Mucosa of stomach (tissue), 1 donor: Measurements from ENCODE around the gene TFG.
A peak's percentile ranks its signal among the peaks of the same experiment; 100 is the strongest.
"Not testable (repeated sequence)": the region's sequence is repeated elsewhere in the genome, so short reads cannot be mapped to it uniquely, and the experiment has no call there.

ENCODE experiments used
- H3K27me3 ChIP-seq: one replicate; pipeline ENCODE4 v1.7.0; 2013; ENCODE audit warnings: mild to moderate bottlenecking, low read length; ENCODE audit not compliant: control insufficient read depth, insufficient read depth
- H3K36me3 ChIP-seq: one replicate; pipeline ENCODE4 v1.7.0; 2013; ENCODE audit warnings: low read length; ENCODE audit not compliant: control insufficient read depth, insufficient read depth
- H3K4me1 ChIP-seq: one replicate; pipeline ENCODE4 v1.7.0; 2013; ENCODE audit warnings: mild to moderate bottlenecking, low read length; ENCODE audit not compliant: control insufficient read depth, insufficient read depth
- H3K4me3 ChIP-seq: one replicate; pipeline ENCODE4 v1.7.0; 2013; ENCODE audit warnings: low read length
- H3K9ac ChIP-seq: one replicate; pipeline ENCODE4 v1.7.0; 2013; ENCODE audit warnings: mild to moderate bottlenecking, low read length, moderate library complexity
- H3K9me3 ChIP-seq: one replicate; pipeline ENCODE4 v1.7.0; 2013; ENCODE audit warnings: mild to moderate bottlenecking, low read length, moderate library complexity; ENCODE audit not compliant: control insufficient read depth
- donor health status: Pancreatic carcinoma.

TFG gene

GRCh38 chr3:100708989-100709841, at the start of gene TFG:
TFG (plus strand) TSS chr3:100709494; CDS start chr3:100713686, 4,192 bp downstream.
- H3K27me3 ChIP-seq, result peaks cover 6% of the 10 kb centered on the region
- no peaks in the 10 kb centered on the region for H3K36me3 ChIP-seq
- no peaks in the 10 kb centered on the region for H3K9me3 ChIP-seq
- H3K4me1 ChIP-seq, result no peaks in the 10 kb centered on the region
- peak within 1 kb of the TSS; percentile 81 for H3K9ac ChIP-seq
- H3K4me3 ChIP-seq, result peak within 1 kb of the TSS; percentile 75

GRCh38 chr3:100661294-100661693, 48.0 kb upstream of the TFG start:
- not testable (repeated sequence) for H3K9me3 ChIP-seq, H3K4me3 ChIP-seq, H3K36me3 ChIP-seq, H3K27me3 ChIP-seq, H3K4me1 ChIP-seq, H3K9ac ChIP-seq

DNA sequence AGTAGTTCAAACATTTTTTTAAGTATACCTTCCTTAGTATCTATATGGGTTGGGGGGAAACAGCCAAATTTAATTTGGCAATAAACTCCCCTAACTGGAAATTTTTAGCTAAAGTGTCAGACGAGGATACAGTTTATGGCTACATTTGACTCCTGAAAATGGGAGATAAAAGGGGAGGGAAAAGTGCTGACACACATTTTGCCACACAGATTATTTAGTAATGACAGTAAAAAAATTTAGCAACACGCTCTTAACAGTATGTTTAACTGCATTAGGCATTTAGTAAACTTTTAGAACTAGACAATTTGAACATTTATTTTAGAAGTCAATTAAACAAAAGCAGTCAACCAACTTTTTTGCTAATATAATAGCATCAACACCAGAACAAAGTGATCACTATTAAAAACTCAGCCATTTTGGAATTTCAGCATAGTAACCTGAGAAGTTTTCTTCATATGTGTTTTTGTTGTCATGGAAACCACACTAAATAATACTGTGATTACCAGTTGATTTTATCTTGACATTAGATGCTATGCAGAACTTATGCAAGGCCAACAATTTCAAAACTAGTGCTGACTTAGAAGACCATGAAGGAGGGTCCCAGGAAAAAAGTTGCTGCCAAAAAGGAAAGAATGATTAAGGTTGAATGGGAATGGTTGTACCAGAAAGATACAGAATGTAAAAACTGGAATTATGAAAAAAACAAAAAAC, 47.0 kb upstream of the TFG start:
- Histone ChIP-seq H3K9me3 (no peaks in the 10 kb centered on the region), H3K4me1 (no peaks in the 10 kb centered on the region), H3K36me3 (no peaks in the 10 kb centered on the region), H3K27me3 (no peaks in the 10 kb centered on the region), H3K4me3 (no peak overlapping the region), H3K9ac (no peak overlapping the region)

- Histone ChIP-seq H3K4me3 (no peak overlapping the region), H3K4me1 (no peaks in the 10 kb centered on the region), H3K27me3 (no peaks in the 10 kb centered on the region), H3K9ac (no peak overlapping the region), H3K9me3 (no peaks in the 10 kb centered on the region), H3K36me3 (no peaks in the 10 kb centered on the region)
These were observed 44.1 kb upstream of the TFG start for GRCh38 chr3:100665230-100665629.

DNA sequence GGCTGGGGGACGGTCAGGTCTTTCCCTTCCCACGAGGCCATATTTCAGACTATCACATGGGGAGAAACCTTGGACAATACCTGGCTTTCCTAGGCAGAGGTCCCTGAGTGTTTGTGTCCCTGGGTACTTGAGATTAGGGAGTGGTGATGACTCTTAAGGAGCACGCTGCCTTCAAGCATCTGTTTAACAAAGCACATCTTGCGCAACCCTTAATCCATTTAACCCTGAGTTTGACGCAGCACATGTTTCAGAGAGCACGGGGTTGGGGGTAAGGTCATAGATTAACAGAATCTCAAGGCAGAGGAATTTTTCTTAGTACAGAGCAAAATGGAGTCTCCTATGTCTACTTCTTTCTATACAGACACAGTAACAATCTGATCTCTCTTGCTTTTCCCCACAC, 42.6 kb upstream of the TFG start:
- not testable (repeated sequence) for H3K9ac ChIP-seq, H3K36me3 ChIP-seq, H3K4me3 ChIP-seq, H3K27me3 ChIP-seq, H3K9me3 ChIP-seq, H3K4me1 ChIP-seq

DNA sequence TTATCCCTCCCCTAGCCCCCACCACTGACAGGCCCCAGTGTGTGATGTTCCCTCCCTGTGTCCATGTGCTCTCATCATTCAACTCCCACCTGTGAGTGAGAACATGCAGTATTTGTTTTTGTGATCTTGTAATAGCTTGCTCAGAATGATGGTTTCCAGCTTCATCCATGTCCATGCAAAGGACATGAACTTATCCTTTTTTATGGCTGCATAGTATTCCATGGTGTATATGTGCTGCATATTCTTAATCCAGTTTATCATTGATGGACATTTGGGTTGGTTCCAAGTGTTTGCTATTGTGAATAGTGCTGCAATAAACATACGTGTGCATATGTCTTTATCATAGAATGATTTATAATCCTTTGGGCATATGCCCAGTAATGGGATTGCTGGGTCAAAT, 42.0 kb upstream of the TFG start:
- H3K9me3 ChIP-seq, H3K27me3 ChIP-seq, H3K36me3 ChIP-seq, H3K9ac ChIP-seq, H3K4me3 ChIP-seq, H3K4me1 ChIP-seq: not testable (repeated sequence)

GRCh38 chr3:100670995-100671394, 38.3 kb upstream of the TFG start:
- H3K4me3 ChIP-seq, H3K36me3 ChIP-seq, H3K9me3 ChIP-seq, H3K27me3 ChIP-seq, H3K4me1 ChIP-seq, H3K9ac ChIP-seq: not testable (repeated sequence)

DNA sequence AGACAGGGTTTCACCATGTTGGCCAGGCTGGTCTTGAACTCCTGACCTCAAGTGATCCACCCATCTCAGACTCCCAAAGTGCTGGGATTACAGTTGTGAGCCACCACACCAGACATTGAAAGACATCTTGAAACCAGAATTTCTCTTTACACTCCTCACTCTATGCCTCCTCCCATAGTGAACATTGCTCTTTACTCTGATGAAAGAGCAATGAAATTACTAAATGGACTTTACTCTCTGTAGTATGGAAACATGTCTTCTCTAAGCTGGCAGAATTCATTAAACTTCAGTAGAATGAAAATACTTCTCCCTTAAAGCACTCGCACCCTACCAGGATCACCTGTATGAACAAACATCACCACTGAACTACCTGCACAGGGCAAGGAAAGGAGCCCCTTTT, 27.8 kb upstream of the TFG start:
- H3K9me3 ChIP-seq, result no peaks in the 10 kb centered on the region
- no peaks in the 10 kb centered on the region for H3K27me3 ChIP-seq
- no peaks in the 10 kb centered on the region for H3K36me3 ChIP-seq
- no peaks in the 10 kb centered on the region for H3K4me1 ChIP-seq
- H3K9ac ChIP-seq, result no peak overlapping the region
- H3K4me3 ChIP-seq, result no peak overlapping the region

GRCh38 chr3:100682056-100682853, 27.0 kb upstream of the TFG start:
- H3K36me3 ChIP-seq, result no peaks in the 10 kb centered on the region
- H3K4me1 ChIP-seq, result no peaks in the 10 kb centered on the region
- H3K27me3 ChIP-seq, result no peaks in the 10 kb centered on the region
- no peaks in the 10 kb centered on the region for H3K9me3 ChIP-seq
- no peak overlapping the region for H3K9ac ChIP-seq
- H3K4me3 ChIP-seq, result no peak overlapping the region

GRCh38 chr3:100682854-100683760, 26.2 kb upstream of the TFG start:
- H3K9me3 ChIP-seq, result no peaks in the 10 kb centered on the region
- no peak overlapping the region for H3K9ac ChIP-seq
- no peaks in the 10 kb centered on the region for H3K36me3 ChIP-seq
- H3K4me3 ChIP-seq, result no peak overlapping the region
- no peaks in the 10 kb centered on the region for H3K27me3 ChIP-seq
- no peaks in the 10 kb centered on the region for H3K4me1 ChIP-seq

GRCh38 chr3:100693225-100693624, 16.1 kb upstream of the TFG start:
- Histone ChIP-seq H3K4me1 (no peaks in the 10 kb centered on the region), H3K9ac (no peak overlapping the region), H3K4me3 (no peak overlapping the region), H3K36me3 (no peaks in the 10 kb centered on the region), H3K27me3 (no peaks in the 10 kb centered on the region), H3K9me3 (no peaks in the 10 kb centered on the region)
